GM23338 (cell line): ENCODE data around the gene SLC19A2.

Experiments used
- CREB1 ChIP-seq: fragments of 250-450 bp; sonication (Bioruptor Pico); IDR thresholded peaks from 2 replicates; pipeline ENCODE4 v1.5.0; 2020; ENCODE audit warnings: low read depth, mild to moderate bottlenecking, moderate library complexity
- EZH2 ChIP-seq: fragments of 200-600 bp; sonication (generic); IDR thresholded peaks from one replicate; pipeline ENCODE4 v1.8.0; 2017; ENCODE audit warnings: antibody characterized with exemption, mild to moderate bottlenecking, low read depth; ENCODE audit not compliant: unreplicated experiment
- EZH2phosphoT487 ChIP-seq: fragments of 200-600 bp; sonication (generic); IDR thresholded peaks from one replicate; pipeline ENCODE4 v1.8.1; 2018; ENCODE audit warnings: antibody characterized with exemption; ENCODE audit not compliant: unreplicated experiment
- JUNB ChIP-seq: IDR thresholded peaks from one replicate; pipeline ENCODE4 v1.6.1; 2016; ENCODE audit warnings: antibody characterized with exemption; ENCODE audit not compliant: unreplicated experiment
- NANOG ChIP-seq: IDR thresholded peaks from 2 replicates; pipeline ENCODE4 v1.6.1; 2016; ENCODE audit warnings: antibody characterized with exemption, borderline replicate concordance
- POLR2AphosphoS5 ChIP-seq: IDR thresholded peaks from 2 replicates; pipeline ENCODE4 v1.6.1; 2016; ENCODE audit warnings: antibody characterized with exemption, low read depth
- STAT1 ChIP-seq: IDR thresholded peaks from one replicate; pipeline ENCODE4 v1.6.1; 2016; ENCODE audit warnings: antibody characterized with exemption; ENCODE audit not compliant: unreplicated experiment
- ZNF114 ChIP-seq: fragments of 250-450 bp; sonication (Bioruptor Pico); IDR thresholded peaks from 2 replicates; pipeline ENCODE4 v1.5.0; 2020; ENCODE audit warnings: mild to moderate bottlenecking, moderate library complexity
- ZNF331 ChIP-seq: fragments of 250-450 bp; sonication (Bioruptor Pico); IDR thresholded peaks from 2 replicates; pipeline ENCODE4 v1.5.0; 2020; ENCODE audit warnings: low read depth, mild to moderate bottlenecking, moderate library complexity
- TF ChIP-seq, protein P1 (sequence below), 2 experiments: fragments of 200-600 bp in 1 of 2; sonication (generic) in 1 of 2; conservative IDR thresholded peaks; 2 replicates each; pipeline versions ENCODE4 v1.5.1 to v1.6.1; 2016 to 2017; ENCODE audit warnings: antibody characterized with exemption in 2 of 2, low read depth in 2 of 2, mild to moderate bottlenecking in 2 of 2, moderate library complexity in 1 of 2
- TF ChIP-seq, protein P2 (sequence below): IDR thresholded peaks from 2 replicates; pipeline ENCODE4 v1.6.1; 2016; ENCODE audit warnings: antibody characterized with exemption
- TF ChIP-seq, protein P3 (sequence below): IDR thresholded peaks from one replicate; pipeline ENCODE4 v1.6.1; 2018; ENCODE audit warnings: antibody characterized with exemption; ENCODE audit not compliant: unreplicated experiment

DNA sequence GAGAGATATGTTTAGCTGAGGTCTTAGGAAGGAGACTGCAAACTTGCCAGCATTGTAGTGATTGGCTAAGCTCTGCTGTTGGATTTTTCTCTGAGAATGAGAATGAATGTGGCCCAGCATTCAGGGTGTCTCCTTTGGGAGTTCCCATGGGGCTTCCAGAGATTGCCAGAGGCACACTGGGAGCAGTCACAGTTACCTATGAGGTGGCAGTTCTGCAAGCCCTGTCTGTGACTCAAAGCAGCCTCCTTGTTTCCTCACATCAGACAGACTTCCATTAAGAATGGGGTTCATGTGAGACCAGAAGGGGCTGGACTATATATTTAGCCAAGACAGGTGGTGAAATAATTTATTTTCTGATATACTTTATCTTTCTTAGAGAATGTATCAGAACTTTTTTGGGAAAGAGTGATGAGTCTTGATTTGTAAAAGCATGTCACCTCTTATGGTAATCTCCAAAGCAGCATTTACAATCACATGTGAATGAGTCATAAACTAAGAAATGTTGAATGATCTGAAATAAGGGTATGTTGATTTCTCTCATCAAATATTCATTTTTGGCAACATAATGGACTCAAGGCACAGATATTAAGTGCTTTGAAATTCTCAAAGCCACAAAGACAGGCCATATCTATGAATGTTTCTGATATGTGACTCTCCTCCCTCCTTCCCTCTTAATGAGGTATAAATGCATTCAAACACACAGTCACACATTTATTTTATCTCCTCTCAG, 9.5 kb upstream of the SLC19A2 start:
- TF ChIP-seq, protein P1, sequence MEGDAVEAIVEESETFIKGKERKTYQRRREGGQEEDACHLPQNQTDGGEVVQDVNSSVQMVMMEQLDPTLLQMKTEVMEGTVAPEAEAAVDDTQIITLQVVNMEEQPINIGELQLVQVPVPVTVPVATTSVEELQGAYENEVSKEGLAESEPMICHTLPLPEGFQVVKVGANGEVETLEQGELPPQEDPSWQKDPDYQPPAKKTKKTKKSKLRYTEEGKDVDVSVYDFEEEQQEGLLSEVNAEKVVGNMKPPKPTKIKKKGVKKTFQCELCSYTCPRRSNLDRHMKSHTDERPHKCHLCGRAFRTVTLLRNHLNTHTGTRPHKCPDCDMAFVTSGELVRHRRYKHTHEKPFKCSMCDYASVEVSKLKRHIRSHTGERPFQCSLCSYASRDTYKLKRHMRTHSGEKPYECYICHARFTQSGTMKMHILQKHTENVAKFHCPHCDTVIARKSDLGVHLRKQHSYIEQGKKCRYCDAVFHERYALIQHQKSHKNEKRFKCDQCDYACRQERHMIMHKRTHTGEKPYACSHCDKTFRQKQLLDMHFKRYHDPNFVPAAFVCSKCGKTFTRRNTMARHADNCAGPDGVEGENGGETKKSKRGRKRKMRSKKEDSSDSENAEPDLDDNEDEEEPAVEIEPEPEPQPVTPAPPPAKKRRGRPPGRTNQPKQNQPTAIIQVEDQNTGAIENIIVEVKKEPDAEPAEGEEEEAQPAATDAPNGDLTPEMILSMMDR (conservative IDR thresholded peaks at IDR 0.05; ENCODE audit: low read depth in 2 of 2) = no peak
- TF ChIP-seq POLR2AphosphoS5 (no peak), EZH2 (no peak), JUNB (no peak), EZH2phosphoT487 (no peak), CREB1 (CRISPR knock-in tag) (no peak), ZNF331 (CRISPR knock-in tag) (no peak), NANOG (no peak), STAT1 (no peak), ZNF114 (CRISPR knock-in tag) (no peak)
- TF ChIP-seq, protein P2, sequence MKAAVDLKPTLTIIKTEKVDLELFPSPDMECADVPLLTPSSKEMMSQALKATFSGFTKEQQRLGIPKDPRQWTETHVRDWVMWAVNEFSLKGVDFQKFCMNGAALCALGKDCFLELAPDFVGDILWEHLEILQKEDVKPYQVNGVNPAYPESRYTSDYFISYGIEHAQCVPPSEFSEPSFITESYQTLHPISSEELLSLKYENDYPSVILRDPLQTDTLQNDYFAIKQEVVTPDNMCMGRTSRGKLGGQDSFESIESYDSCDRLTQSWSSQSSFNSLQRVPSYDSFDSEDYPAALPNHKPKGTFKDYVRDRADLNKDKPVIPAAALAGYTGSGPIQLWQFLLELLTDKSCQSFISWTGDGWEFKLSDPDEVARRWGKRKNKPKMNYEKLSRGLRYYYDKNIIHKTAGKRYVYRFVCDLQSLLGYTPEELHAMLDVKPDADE = no peak
- TF ChIP-seq, protein P3, sequence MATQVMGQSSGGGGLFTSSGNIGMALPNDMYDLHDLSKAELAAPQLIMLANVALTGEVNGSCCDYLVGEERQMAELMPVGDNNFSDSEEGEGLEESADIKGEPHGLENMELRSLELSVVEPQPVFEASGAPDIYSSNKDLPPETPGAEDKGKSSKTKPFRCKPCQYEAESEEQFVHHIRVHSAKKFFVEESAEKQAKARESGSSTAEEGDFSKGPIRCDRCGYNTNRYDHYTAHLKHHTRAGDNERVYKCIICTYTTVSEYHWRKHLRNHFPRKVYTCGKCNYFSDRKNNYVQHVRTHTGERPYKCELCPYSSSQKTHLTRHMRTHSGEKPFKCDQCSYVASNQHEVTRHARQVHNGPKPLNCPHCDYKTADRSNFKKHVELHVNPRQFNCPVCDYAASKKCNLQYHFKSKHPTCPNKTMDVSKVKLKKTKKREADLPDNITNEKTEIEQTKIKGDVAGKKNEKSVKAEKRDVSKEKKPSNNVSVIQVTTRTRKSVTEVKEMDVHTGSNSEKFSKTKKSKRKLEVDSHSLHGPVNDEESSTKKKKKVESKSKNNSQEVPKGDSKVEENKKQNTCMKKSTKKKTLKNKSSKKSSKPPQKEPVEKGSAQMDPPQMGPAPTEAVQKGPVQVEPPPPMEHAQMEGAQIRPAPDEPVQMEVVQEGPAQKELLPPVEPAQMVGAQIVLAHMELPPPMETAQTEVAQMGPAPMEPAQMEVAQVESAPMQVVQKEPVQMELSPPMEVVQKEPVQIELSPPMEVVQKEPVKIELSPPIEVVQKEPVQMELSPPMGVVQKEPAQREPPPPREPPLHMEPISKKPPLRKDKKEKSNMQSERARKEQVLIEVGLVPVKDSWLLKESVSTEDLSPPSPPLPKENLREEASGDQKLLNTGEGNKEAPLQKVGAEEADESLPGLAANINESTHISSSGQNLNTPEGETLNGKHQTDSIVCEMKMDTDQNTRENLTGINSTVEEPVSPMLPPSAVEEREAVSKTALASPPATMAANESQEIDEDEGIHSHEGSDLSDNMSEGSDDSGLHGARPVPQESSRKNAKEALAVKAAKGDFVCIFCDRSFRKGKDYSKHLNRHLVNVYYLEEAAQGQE = no peak
